Chondrocyte (in vitro differentiated cells): ENCODE data around the gene ZNF766. TPM values are rescaled to one million over a fixed set of nuclear protein-coding genes. Genes with fewer than 3 reads are reported as not detected.

Source experiments
- DNase-seq: peaks from one replicate; pipeline ENCODE4 v3.0.0; 2021; ENCODE audit warnings: mixed read lengths, low spot score
- H3K27ac Mint-ChIP-seq: one replicate; pipeline ENCODE4 v1.8.0; 2021; ENCODE audit warnings: mild to moderate bottlenecking, moderate library complexity, mixed read lengths; ENCODE audit not compliant: unreplicated experiment
- H3K27me3 Mint-ChIP-seq: 2 replicates; pipeline ENCODE4 v1.8.0; 2021; ENCODE audit warnings: low read depth, mixed read lengths
- H3K36me3 Mint-ChIP-seq: 2 replicates; pipeline ENCODE4 v1.8.0; 2021; ENCODE audit warnings: low read depth, mixed read lengths
- H3K4me1 Mint-ChIP-seq: 2 replicates; pipeline ENCODE4 v1.8.0; 2021; ENCODE audit warnings: low read depth, mild to moderate bottlenecking, mixed read lengths
- H3K4me3 Mint-ChIP-seq: one replicate; pipeline ENCODE4 v1.8.0; 2021; ENCODE audit warnings: mild to moderate bottlenecking, moderate library complexity, mixed read lengths; ENCODE audit not compliant: unreplicated experiment
- H3K9me3 Mint-ChIP-seq: 2 replicates; pipeline ENCODE4 v1.8.0; 2021; ENCODE audit warnings: low read depth, mixed read lengths
- CTCF ChIP-seq: fragments of 200-600 bp; sonication (generic); IDR thresholded peaks from 2 replicates; pipeline ENCODE4 v1.5.0; 2021; ENCODE audit warnings: antibody characterized with exemption, mild to moderate bottlenecking, moderate library complexity
- total RNA-seq: library from RNA; stranded (reverse); gene quantifications from 3 replicates; pipeline ENCODE4 v1.2.1, GENCODE V29; 2021

Gene ZNF766
- total RNA-seq, 1 donor from 2014 or later, result 13.9 TPM

GRCh38 chr19:52226652-52227051 lies 42.7 kb upstream of the ZNF766 start:
- no peak overlapping the region for H3K4me3 Mint-ChIP-seq
- no peaks in the 10 kb centered on the region for H3K9me3 Mint-ChIP-seq
- peaks cover 65% of the 10 kb centered on the region for H3K36me3 Mint-ChIP-seq
- no peak overlapping the region for H3K27ac Mint-ChIP-seq
- no peak for DNase-seq
- no peaks in the 10 kb centered on the region for H3K4me1 Mint-ChIP-seq
- H3K27me3 Mint-ChIP-seq, result no peaks in the 10 kb centered on the region
- no peak for TF ChIP-seq CTCF

- H3K27ac Mint-ChIP-seq, result no peak overlapping the region
- TF ChIP-seq CTCF, result no peak
- no peaks in the 10 kb centered on the region for H3K9me3 Mint-ChIP-seq
- no peak for DNase-seq
- H3K27me3 Mint-ChIP-seq, result no peaks in the 10 kb centered on the region
- peaks cover 60% of the 10 kb centered on the region for H3K36me3 Mint-ChIP-seq
- H3K4me1 Mint-ChIP-seq, result no peaks in the 10 kb centered on the region
- no peak overlapping the region for H3K4me3 Mint-ChIP-seq
Measured at GRCh38 chr19:52227196-52227940, 42.0 kb upstream of the ZNF766 start.

DNA sequence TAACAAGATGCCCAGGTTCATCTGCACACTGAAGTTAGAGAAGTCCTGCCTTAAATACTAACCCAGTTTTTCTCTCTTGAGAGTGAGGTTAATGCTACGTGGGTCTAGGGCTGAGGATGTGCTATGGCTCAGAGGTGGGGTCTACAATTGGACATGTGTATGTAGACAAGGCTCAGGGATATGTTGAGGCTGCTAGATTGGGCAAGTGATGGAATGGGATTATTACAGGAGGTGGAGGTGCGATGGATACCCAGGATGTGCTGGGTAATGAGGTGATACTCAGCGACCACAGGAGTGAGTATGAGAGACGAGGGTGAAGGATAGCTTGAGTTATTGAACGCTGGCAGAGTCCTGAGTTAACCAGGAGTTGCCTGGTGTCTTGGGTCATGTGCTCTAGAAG lies 41.4 kb upstream of the ZNF766 start:
- Mint-ChIP-seq H3K27me3 (no peaks in the 10 kb centered on the region), H3K36me3 (peaks cover 54% of the 10 kb centered on the region), H3K9me3 (no peaks in the 10 kb centered on the region), H3K27ac (no peak overlapping the region), H3K4me1 (no peaks in the 10 kb centered on the region), H3K4me3 (no peak overlapping the region)
- DNase-seq, result no peak
- TF ChIP-seq CTCF, result no peak

DNA sequence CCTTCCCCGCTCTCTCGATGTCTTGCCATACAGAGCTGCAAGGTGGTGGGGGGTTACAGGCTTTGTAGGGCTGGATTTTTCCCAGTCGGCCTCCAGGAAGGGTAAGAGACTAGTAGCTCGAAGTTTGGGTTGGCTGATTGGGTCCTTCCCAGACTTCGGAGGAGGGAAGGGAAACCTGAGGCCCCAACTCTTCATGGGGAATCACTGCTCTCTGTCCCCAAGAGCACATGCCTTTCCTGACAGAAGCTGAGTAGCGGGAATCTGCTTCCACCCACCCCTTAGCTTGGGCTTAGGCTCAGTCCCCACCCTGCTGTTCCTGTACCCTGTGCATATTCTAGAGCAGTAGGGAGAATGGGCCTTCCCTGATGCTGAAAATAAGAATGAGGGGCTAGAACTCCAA lies 39.9 kb upstream of the ZNF766 start:
- Mint-ChIP-seq H3K36me3 (peaks cover 39% of the 10 kb centered on the region), H3K9me3 (no peaks in the 10 kb centered on the region), H3K27ac (no peak overlapping the region), H3K4me1 (no peaks in the 10 kb centered on the region), H3K4me3 (no peak overlapping the region), H3K27me3 (no peaks in the 10 kb centered on the region)
- TF ChIP-seq CTCF, result no peak
- no peak for DNase-seq

DNA sequence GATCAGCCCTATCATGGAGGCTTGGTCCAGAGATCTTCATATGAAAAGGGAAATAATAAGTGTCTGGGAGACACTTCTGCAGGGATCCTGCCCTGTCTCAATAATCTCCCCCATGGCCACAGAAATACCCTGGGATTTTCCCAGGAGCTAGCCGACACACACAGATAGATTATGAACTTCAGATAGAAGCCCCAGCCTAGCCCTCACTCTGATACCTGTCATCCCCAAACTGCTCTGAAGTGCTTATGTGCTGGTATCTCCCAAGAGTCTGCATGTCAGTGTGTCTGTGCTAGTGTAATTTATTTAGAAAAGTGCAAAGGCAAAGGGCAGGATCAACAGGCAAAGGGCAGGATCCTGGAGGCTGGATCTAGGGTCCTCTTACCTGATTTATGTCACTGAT lies 38.7 kb upstream of the ZNF766 start:
- Mint-ChIP-seq H3K36me3 (peaks cover 32% of the 10 kb centered on the region), H3K27ac (no peak overlapping the region), H3K4me3 (no peak overlapping the region), H3K9me3 (no peaks in the 10 kb centered on the region), H3K27me3 (no peaks in the 10 kb centered on the region), H3K4me1 (no peaks in the 10 kb centered on the region)
- no peak for TF ChIP-seq CTCF
- DNase-seq, result no peak
